IMR-90 (cell line): ENCODE data around the gene GTF3C1. TPM values are rescaled to one million over a fixed set of nuclear protein-coding genes. Genes with fewer than 3 reads are reported as not detected.
A peak's percentile ranks its signal among the peaks of the same experiment; 100 is the strongest.

Experiments used
- ATAC-seq: fragments of 200-7000 bp; cut with Tn5 transposase; 2 replicates; pipeline ENCODE4 v1.9.1; 2020; ENCODE audit warnings: low read depth, mild to moderate bottlenecking, moderate library complexity
- BruUV-seq: library from RNA; stranded (reverse); fragments of 400-500 nt; replicated peaks from 2 replicates; lab custom pipeline; 2021; lab: Mats Ljungman, UMichigan
- CTCF ChIA-PET: fragments of 300-600 bp; formaldehyde crosslinking; extraction: SDS; loops from one replicate; lab custom pipeline; 2021; ENCODE audit warnings: antibody characterized with exemption; lab: Yijun Ruan, JAX
- POLR2A ChIA-PET: fragments of 300-600 bp; sonication (Branson Sonifier 250); formaldehyde crosslinking; loops from one replicate; lab custom pipeline; 2022; ENCODE audit warnings: antibody characterized with exemption; ENCODE audit not compliant: unreplicated experiment; lab: Charles Lee
- DNase-seq: peaks from one replicate; pipeline ENCODE4 v3.0.0; 2013
- H2AFZ ChIP-seq: replicated peaks from 2 replicates; pipeline ENCODE3; 2013; ENCODE audit warnings: low read length, mild to moderate bottlenecking; ENCODE audit not compliant: poor library complexity
- H2AK5ac ChIP-seq: 2 replicates; pipeline ENCODE4 v1.6.1; 2013; ENCODE audit warnings: low read depth, low read length, inconsistent platforms
- H2AK9ac ChIP-seq: replicated peaks from 2 replicates; pipeline ENCODE3; 2013; ENCODE audit warnings: mild to moderate bottlenecking, low read depth, low read length, moderate library complexity; ENCODE audit not compliant: poor library complexity
- H2BK120ac ChIP-seq: 2 replicates; pipeline ENCODE4 v1.6.1; 2013; ENCODE audit warnings: low read depth, low read length, inconsistent platforms
- H2BK15ac ChIP-seq: 3 replicates; pipeline ENCODE4 v1.6.1; 2013; ENCODE audit warnings: low read depth, low read length, inconsistent platforms
- H2BK20ac ChIP-seq: 2 replicates; pipeline ENCODE4 v1.6.1; 2013; ENCODE audit warnings: low read depth, mild to moderate bottlenecking, inconsistent platforms, low read length, moderate library complexity
- H2BK5ac ChIP-seq: 2 replicates; pipeline ENCODE4 v1.6.1; 2013; ENCODE audit warnings: mild to moderate bottlenecking, low read depth, low read length, inconsistent platforms; ENCODE audit not compliant: poor library complexity, severe bottlenecking
- H3K14ac ChIP-seq: replicated peaks from 2 replicates; pipeline ENCODE4 v1.6.1; 2013; ENCODE audit warnings: low read depth, low read length, inconsistent platforms
- H3K18ac ChIP-seq: 2 replicates; pipeline ENCODE4 v1.6.1; 2013; ENCODE audit warnings: low read depth, low read length, control low read depth
- H3K23ac ChIP-seq: 2 replicates; pipeline ENCODE4 v1.6.1; 2013; ENCODE audit warnings: low read depth, low read length, inconsistent platforms
- H3K27ac ChIP-seq: 2 replicates; pipeline ENCODE4 v1.5.1; 2013; ENCODE audit warnings: mild to moderate bottlenecking, control low read depth, low read length; ENCODE audit not compliant: insufficient read depth
- H3K27me3 ChIP-seq: 2 replicates; pipeline ENCODE4 v1.6.1; 2013; ENCODE audit warnings: low read length; ENCODE audit not compliant: control insufficient read depth, insufficient read depth
- H3K36me3 ChIP-seq: 2 replicates; pipeline ENCODE4 v1.6.1; 2013; ENCODE audit warnings: low read length, mixed read lengths; ENCODE audit not compliant: control insufficient read depth, insufficient read depth
- H3K4ac ChIP-seq: 2 replicates; pipeline ENCODE4 v1.6.1; 2013; ENCODE audit warnings: low read depth, low read length, inconsistent platforms
- H3K4me1 ChIP-seq: 2 replicates; pipeline ENCODE4 v1.6.1; 2013; ENCODE audit warnings: low read length, mixed read lengths; ENCODE audit not compliant: control insufficient read depth, insufficient read depth
- H3K4me2 ChIP-seq: 2 replicates; pipeline ENCODE4 v1.6.1; 2013; ENCODE audit warnings: low read depth, mild to moderate bottlenecking, control low read depth, low read length, moderate library complexity
- H3K4me3 ChIP-seq: 2 replicates; pipeline ENCODE4 v1.5.1; 2013; ENCODE audit warnings: low read depth, mild to moderate bottlenecking, control low read depth, low read length, moderate library complexity; ENCODE audit not compliant: insufficient read depth
- H3K56ac ChIP-seq: 2 replicates; pipeline ENCODE4 v1.6.1; 2013; ENCODE audit warnings: low read length, inconsistent platforms; ENCODE audit not compliant: insufficient read depth; ENCODE audit errors: extremely low read depth
- H3K79me1 ChIP-seq, 2 experiments: 2 replicates each; pipeline ENCODE4 v1.6.1; 2013; ENCODE audit warnings: low read length in 2 of 2, inconsistent platforms in 1 of 2, low read depth in 1 of 2
- H3K9ac ChIP-seq: 2 replicates; pipeline ENCODE4 v1.6.1; 2013; ENCODE audit warnings: low read depth, low read length, control low read depth
- H3K9me1 ChIP-seq: 2 replicates; pipeline ENCODE4 v1.6.1; 2013; ENCODE audit warnings: low read length, inconsistent platforms; ENCODE audit not compliant: insufficient read depth
- H3K9me3 ChIP-seq: 2 replicates; pipeline ENCODE4 v1.6.1; 2013; ENCODE audit warnings: low read length; ENCODE audit not compliant: control insufficient read depth, insufficient read depth
- H4K20me1 ChIP-seq: 2 replicates; pipeline ENCODE4 v1.6.1; 2013; ENCODE audit warnings: low read length, inconsistent platforms; ENCODE audit not compliant: insufficient read depth
- H4K5ac ChIP-seq: 2 replicates; pipeline ENCODE4 v1.6.1; 2013; ENCODE audit warnings: mild to moderate bottlenecking, low read depth, low read length, control low read depth
- H4K8ac ChIP-seq, 2 experiments: 2 replicates each; pipeline ENCODE4 v1.6.1; 2013; ENCODE audit warnings: low read depth in 2 of 2, low read length in 2 of 2, control low read depth in 1 of 2, inconsistent platforms in 1 of 2
- H4K91ac ChIP-seq: 2 replicates; pipeline ENCODE4 v1.6.1; 2013; ENCODE audit warnings: low read depth, low read length, inconsistent platforms; ENCODE audit not compliant: insufficient read depth
- RCOR1 ChIP-seq: IDR thresholded peaks from 2 replicates; pipeline ENCODE4 v1.6.1; 2012; ENCODE audit warnings: mild to moderate bottlenecking, low read length, improper control_type of control experiment; ENCODE audit not compliant: insufficient replicate concordance
- RFX5 ChIP-seq: IDR thresholded peaks from 2 replicates; pipeline ENCODE4 v1.8.0; 2012; ENCODE audit warnings: low read depth, mild to moderate bottlenecking, low read length, moderate library complexity
- WGBS, 2 experiments: methylation state at CpG; one replicate each; pipeline versions ENCODE4 v1.1.5 to v1.1.7; 2013; ENCODE audit warnings: missing lambda C conversion rate in 2 of 2; ENCODE audit not compliant: insufficient read length in 1 of 2; ENCODE audit errors: extremely low coverage in 2 of 2; 5-methylcytosine and 5-hydroxymethylcytosine counted together
- dilution Hi-C: fragments of 300-500 bp; cut with HindIII; formaldehyde crosslinking; loops from one replicate; pipeline ENCODE4 v1.14.3; 2018; ENCODE audit warnings: low sequenced_read_pairs; ENCODE audit not compliant: unreplicated experiment
- in situ Hi-C: fragments of 300-500 bp; cut with MboI; formaldehyde crosslinking; loops from 3 replicates; pipeline ENCODE4 v1.14.3; 2019; ENCODE audit warnings: low sequenced_read_pairs, inconsistent platforms, mixed read lengths
- intact Hi-C: fragments of 100-400 bp; cut with micrococcal nuclease; formaldehyde crosslinking; loops from 2 replicates; pipeline ENCODE4 v1.10.0; 2022
- polyA plus RNA-seq, 3 experiments: library from polyadenylated mRNA; depleted of rRNA; stranded (reverse); fragments of >200 nt; gene quantifications; 2 replicates each; pipeline ENCODE4 v1.2.3, GENCODE V29; 2012; ENCODE audit warnings: low replicate concordance in 1 of 3
- total RNA-seq: library from RNA; depleted of rRNA; stranded (reverse); fragments of >200 nt; gene quantifications from 2 replicates; pipeline ENCODE4 v1.2.3, GENCODE V29; 2012

The GTF3C1 gene
- total and polyA plus RNA-seq, 2 of the 4 experiments (the other 2 are of a cell fraction): 50.8 to 68.1 TPM

- H2BK20ac ChIP-seq: no peak overlapping the region
- no TSS peak for BruUV-seq
- peak overlapping the region; percentile 84 for H3K56ac ChIP-seq
- H3K27ac ChIP-seq: no peak overlapping the region; the same call in 1 of the 2 replicates
- no peak for ATAC-seq
- no peaks in the 10 kb centered on the region for H3K27me3 ChIP-seq
- peak overlapping the region; percentile 75; the same call in 1 of the 2 replicates for H2AK5ac ChIP-seq
- peak overlapping the region; percentile 92 for H3K9ac ChIP-seq
- H3K4me2 ChIP-seq: peak overlapping the region; percentile 84
- no peak overlapping the region for H3K18ac ChIP-seq
- H3K23ac ChIP-seq: 0 out of 2 replicates have a peak overlapping the region, but pooled peaks have one; percentile 57
- intact Hi-C loops (loop anchor here (5.0 kb wide), 1 partner anchor 77 kb away; no protein-coding TSS in a partner anchor), in situ Hi-C loops (no loop called here), dilution Hi-C loops (no loop called here)
- H2BK15ac ChIP-seq: no peak overlapping the region
- H3K4ac ChIP-seq: peak overlapping the region; percentile 73; the same call in 1 of the 2 replicates
- H2AFZ ChIP-seq: peak overlapping the region; percentile 100
- peak overlapping the region; percentile 39; the same call in 1 of the 2 replicates for H4K91ac ChIP-seq
- H3K79me1 ChIP-seq: peaks cover 24 to 71% of the 10 kb centered on the region in 2 experiments
- no peak overlapping the region for H2BK120ac ChIP-seq
- ChIA-PET CTCF (no interaction called here), POLR2A (no interaction called here)
- peaks cover 11% of the 10 kb centered on the region for H3K4me1 ChIP-seq
- H3K9me3 ChIP-seq: no peaks in the 10 kb centered on the region
- TF ChIP-seq RFX5 (no peak), RCOR1 (peak; percentile 67)
- H2AK9ac ChIP-seq: peak overlapping the region; percentile 96
- no peak overlapping the region for H2BK5ac ChIP-seq
- peak overlapping the region; percentile 73; the same call in 1 of the 2 replicates for H3K14ac ChIP-seq
- H4K8ac ChIP-seq: peak overlapping the region; percentile 83 to 92; a peak in 3 of 4 replicates
- peaks cover 2% of the 10 kb centered on the region; the same call in 1 of the 2 replicates for H3K36me3 ChIP-seq
- peaks cover 37% of the 10 kb centered on the region for H4K20me1 ChIP-seq
- DNase-seq: no peak
- peaks cover 24% of the 10 kb centered on the region for H3K9me1 ChIP-seq
- H4K5ac ChIP-seq: no peak overlapping the region
- no CpG with 5 or more reads among the region's 4 CpGs for WGBS, 2 experiments
- H3K4me3 ChIP-seq: peak overlapping the region; percentile 93
Measured at GRCh38 chr16:27550582-27550920, 838 bp upstream of the GTF3C1 start.
